SK-N-SH treated with all-trans-retinoic acid at 6 μM for 48 hours (cell line): ENCODE data around the gene HOXC10.

ENCODE experiments used
- ARNTL ChIP-seq: fragments of 450-650 bp; formaldehyde crosslinking; IDR thresholded peaks from 2 replicates; pipeline ENCODE4 v1.5.0; 2020; ENCODE audit warnings: low read depth, mild to moderate bottlenecking, moderate library complexity, borderline replicate concordance
- CSDC2 ChIP-seq: fragments of 250-450 bp; sonication (Bioruptor Pico); IDR thresholded peaks from 2 replicates; pipeline ENCODE4 v1.5.0; 2020; ENCODE audit warnings: mild to moderate bottlenecking, moderate library complexity
- GLIS3 ChIP-seq: fragments of 250-450 bp; sonication (Bioruptor Pico); IDR thresholded peaks from 2 replicates; pipeline ENCODE4 v1.5.0; 2020; ENCODE audit warnings: mild to moderate bottlenecking, moderate library complexity
- SNAI2 ChIP-seq: fragments of 250-450 bp; sonication (Bioruptor Pico); IDR thresholded peaks from 2 replicates; pipeline ENCODE4 v1.5.0; 2020; ENCODE audit warnings: mild to moderate bottlenecking, moderate library complexity
- TOX ChIP-seq: fragments of 250-450 bp; sonication (Bioruptor Pico); IDR thresholded peaks from 2 replicates; pipeline ENCODE4 v1.8.0; 2021; ENCODE audit warnings: mild to moderate bottlenecking, moderate library complexity, borderline replicate concordance
- ZNF8 ChIP-seq: fragments of 450-650 bp; formaldehyde crosslinking; IDR thresholded peaks from 2 replicates; pipeline ENCODE4 v1.5.0; 2020; ENCODE audit warnings: mild to moderate bottlenecking, moderate library complexity
- TF ChIP-seq, protein P1 (sequence below): fragments of 250-450 bp; sonication (Bioruptor Pico); IDR thresholded peaks from 2 replicates; pipeline ENCODE4 v1.5.0; 2020; ENCODE audit warnings: mild to moderate bottlenecking, moderate library complexity
- TF ChIP-seq, protein P2 (sequence below): fragments of 250-450 bp; sonication (Bioruptor Pico); IDR thresholded peaks from 2 replicates; pipeline ENCODE4 v1.8.0; 2021; ENCODE audit warnings: low read depth, mild to moderate bottlenecking, moderate library complexity, borderline replicate concordance

DNA sequence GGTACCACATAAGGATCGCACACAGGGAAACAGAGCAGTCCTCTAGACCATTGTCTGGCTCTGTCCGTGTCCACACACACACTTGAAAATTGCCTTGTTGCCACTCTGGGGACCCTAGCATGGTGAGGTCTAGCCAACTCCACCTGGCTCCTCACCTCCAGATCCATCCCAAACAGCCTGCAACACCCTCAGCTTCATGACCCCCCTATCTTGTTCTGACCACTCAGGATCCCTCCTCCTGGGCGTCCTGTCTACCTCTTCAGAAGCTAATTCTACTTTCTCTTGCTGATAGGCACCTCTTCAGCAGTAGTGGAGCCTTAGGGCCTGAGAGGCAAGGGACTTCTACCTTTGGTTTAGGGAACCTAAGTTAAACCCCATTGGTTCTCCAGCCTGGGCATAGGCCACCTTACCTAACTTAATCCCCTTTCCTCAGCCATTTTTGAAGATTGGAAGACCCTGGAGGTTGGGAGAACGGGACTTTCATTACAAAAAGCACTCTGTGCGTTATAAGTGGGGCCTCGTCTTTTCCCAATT lies 47.2 kb downstream of the HOXC10 start:
- TF ChIP-seq, protein P1, sequence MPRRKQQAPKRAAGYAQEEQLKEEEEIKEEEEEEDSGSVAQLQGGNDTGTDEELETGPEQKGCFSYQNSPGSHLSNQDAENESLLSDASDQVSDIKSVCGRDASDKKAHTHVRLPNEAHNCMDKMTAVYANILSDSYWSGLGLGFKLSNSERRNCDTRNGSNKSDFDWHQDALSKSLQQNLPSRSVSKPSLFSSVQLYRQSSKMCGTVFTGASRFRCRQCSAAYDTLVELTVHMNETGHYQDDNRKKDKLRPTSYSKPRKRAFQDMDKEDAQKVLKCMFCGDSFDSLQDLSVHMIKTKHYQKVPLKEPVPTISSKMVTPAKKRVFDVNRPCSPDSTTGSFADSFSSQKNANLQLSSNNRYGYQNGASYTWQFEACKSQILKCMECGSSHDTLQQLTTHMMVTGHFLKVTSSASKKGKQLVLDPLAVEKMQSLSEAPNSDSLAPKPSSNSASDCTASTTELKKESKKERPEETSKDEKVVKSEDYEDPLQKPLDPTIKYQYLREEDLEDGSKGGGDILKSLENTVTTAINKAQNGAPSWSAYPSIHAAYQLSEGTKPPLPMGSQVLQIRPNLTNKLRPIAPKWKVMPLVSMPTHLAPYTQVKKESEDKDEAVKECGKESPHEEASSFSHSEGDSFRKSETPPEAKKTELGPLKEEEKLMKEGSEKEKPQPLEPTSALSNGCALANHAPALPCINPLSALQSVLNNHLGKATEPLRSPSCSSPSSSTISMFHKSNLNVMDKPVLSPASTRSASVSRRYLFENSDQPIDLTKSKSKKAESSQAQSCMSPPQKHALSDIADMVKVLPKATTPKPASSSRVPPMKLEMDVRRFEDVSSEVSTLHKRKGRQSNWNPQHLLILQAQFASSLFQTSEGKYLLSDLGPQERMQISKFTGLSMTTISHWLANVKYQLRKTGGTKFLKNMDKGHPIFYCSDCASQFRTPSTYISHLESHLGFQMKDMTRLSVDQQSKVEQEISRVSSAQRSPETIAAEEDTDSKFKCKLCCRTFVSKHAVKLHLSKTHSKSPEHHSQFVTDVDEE (CRISPR knock-in tag) = no peak
- no peak for TF ChIP-seq ZNF8 (CRISPR knock-in tag)
- no peak for TF ChIP-seq GLIS3
- TF ChIP-seq SNAI2 = no peak
- TF ChIP-seq, protein P2, sequence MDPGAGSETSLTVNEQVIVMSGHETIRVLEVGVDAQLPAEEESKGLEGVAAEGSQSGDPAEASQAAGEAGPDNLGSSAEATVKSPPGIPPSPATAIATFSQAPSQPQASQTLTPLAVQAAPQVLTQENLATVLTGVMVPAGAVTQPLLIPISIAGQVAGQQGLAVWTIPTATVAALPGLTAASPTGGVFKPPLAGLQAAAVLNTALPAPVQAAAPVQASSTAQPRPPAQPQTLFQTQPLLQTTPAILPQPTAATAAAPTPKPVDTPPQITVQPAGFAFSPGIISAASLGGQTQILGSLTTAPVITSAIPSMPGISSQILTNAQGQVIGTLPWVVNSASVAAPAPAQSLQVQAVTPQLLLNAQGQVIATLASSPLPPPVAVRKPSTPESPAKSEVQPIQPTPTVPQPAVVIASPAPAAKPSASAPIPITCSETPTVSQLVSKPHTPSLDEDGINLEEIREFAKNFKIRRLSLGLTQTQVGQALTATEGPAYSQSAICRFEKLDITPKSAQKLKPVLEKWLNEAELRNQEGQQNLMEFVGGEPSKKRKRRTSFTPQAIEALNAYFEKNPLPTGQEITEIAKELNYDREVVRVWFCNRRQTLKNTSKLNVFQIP = no peak
- TF ChIP-seq TOX (CRISPR knock-in tag) = no peak
- TF ChIP-seq ARNTL = no peak
- no peak for TF ChIP-seq CSDC2 (CRISPR knock-in tag)
